ENCODE data around the gene VEPH1.

DNA sequence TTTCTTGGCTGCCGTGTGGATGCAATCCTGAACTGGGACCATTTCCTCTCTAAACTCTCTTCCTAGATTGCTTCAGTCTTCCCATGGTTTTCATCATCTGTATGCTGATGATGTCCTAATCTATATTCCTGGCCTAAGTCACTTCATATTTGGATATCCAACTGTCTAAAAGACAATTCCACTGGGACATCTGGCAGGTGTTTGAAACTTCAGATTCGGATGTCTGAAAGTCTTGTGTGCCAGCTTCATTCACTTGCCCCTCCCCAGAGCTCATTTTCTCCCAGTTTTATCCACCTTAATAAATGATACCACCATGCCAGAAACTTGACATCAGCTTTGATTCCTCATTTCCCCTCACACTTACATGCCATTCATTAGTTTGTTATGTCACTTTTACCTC is 201.5 kb downstream of the VEPH1 start:
- no peak for TF ChIP-seq EZH2 (IDR thresholded peaks at IDR 0.05; ENCODE audit: insufficient read depth, poor library complexity, severe bottlenecking)
- TF ChIP-seq EZH2phosphoT487 (IDR thresholded peaks at IDR 0.05; ENCODE audit: insufficient read depth, low read depth), result no peak

Measured in GM23248 (cell line).